ENCODE data around the gene EIF4G1.

EIF4G1 gene

GRCh38 chr3:184349563-184350470 lies 35.4 kb downstream of the EIF4G1 start:
- DNase-seq (ENCODE audit: low spot score) (no peak), FAIRE-seq (no peak)

GRCh38 chr3:184350618-184351017 lies 36.2 kb downstream of the EIF4G1 start:
- DNase-seq (ENCODE audit: low spot score) (no peak), FAIRE-seq (no peak)

GRCh38 chr3:184351511-184352148 lies 37.2 kb downstream of the EIF4G1 start:
- DNase-seq (ENCODE audit: low spot score): no peak
- FAIRE-seq: no peak

GRCh38 chr3:184352149-184352785 lies 37.9 kb downstream of the EIF4G1 start:
- FAIRE-seq (no peak), DNase-seq (ENCODE audit: low spot score) (no peak)

GRCh38 chr3:184352897-184353545 lies 38.6 kb downstream of the EIF4G1 start:
- DNase-seq (ENCODE audit: low spot score): no peak
- no peak for FAIRE-seq

GRCh38 chr3:184353546-184353941 lies 39.1 kb downstream of the EIF4G1 start:
- FAIRE-seq: no peak
- DNase-seq (ENCODE audit: low spot score): no peak

GRCh38 chr3:184354121-184354728 lies 39.8 kb downstream of the EIF4G1 start:
- DNase-seq (ENCODE audit: low spot score): peak; percentile 66
- peak; percentile 72 for FAIRE-seq

GRCh38 chr3:184354754-184355153 lies 40.3 kb downstream of the EIF4G1 start:
- DNase-seq (ENCODE audit: low spot score): no peak
- no peak for FAIRE-seq

GRCh38 chr3:184355261-184356040 lies 41.0 kb downstream of the EIF4G1 start:
- no peak for DNase-seq (ENCODE audit: low spot score)
- FAIRE-seq: peak; percentile 68

- FAIRE-seq (no peak), DNase-seq (ENCODE audit: low spot score) (no peak)
These were observed 43.1 kb downstream of the EIF4G1 start for GRCh38 chr3:184357248-184358123.

GRCh38 chr3:184358124-184358767 lies 43.8 kb downstream of the EIF4G1 start:
- DNase-seq (ENCODE audit: low spot score) (no peak), FAIRE-seq (no peak)

GRCh38 chr3:184358921-184359350 lies 44.5 kb downstream of the EIF4G1 start:
- FAIRE-seq (no peak), DNase-seq (ENCODE audit: low spot score) (no peak)

- peak; percentile 61 for FAIRE-seq
These were observed 45.2 kb downstream of the EIF4G1 start for GRCh38 chr3:184359610-184360009.

GRCh38 chr3:184360070-184360928 lies 45.9 kb downstream of the EIF4G1 start:
- no peak for DNase-seq (ENCODE audit: low spot score)
- FAIRE-seq: no peak

More at GRCh38 chr3:184359610-184360009, 45.2 kb downstream of the EIF4G1 start:
- DNase-seq (ENCODE audit: low spot score): no peak

GRCh38 chr3:184360929-184361531 lies 46.6 kb downstream of the EIF4G1 start:
- DNase-seq (ENCODE audit: low spot score) (no peak), FAIRE-seq (no peak)

- peak; percentile 40 for FAIRE-seq
- DNase-seq (ENCODE audit: low spot score): peak; percentile 84
These were observed 47.1 kb downstream of the EIF4G1 start, which contains the start of the genes CLCN2 and POLR2H for GRCh38 chr3:184361532-184361931. TSS of gene CLCN2 (minus strand) at chr3:184361605. CDS start at chr3:184361479, 126 bp downstream. TSS of gene POLR2H (plus strand) at chr3:184361710. CDS start at chr3:184363493, 1,783 bp downstream.
